ENCODE results near the gene P3H3. TPM values are rescaled to one million over a fixed set of nuclear protein-coding genes. Genes with fewer than 3 reads are reported as not detected.

Gene P3H3
- total and polyA plus RNA-seq, 10 donors, result 4.2 to 11.7 (median 6.2) TPM

- peaks cover 4 to 50% (median 32%) of the 10 kb centered on the region in 6 donors for H3K4me1 ChIP-seq
- no peak for DNase-seq
- peak overlapping the region in 1 of 8 donors; percentile 63 for H3K4me3 ChIP-seq
- H3K27ac ChIP-seq, result no peak overlapping the region
- 72 to 83% (median 80%) methylated on average over 7 of the region's 7 CpGs for WGBS, 5 donors
- TF ChIP-seq POLR2AphosphoS5 (IDR thresholded peaks at IDR 0.05) (no peak), POLR2A (IDR thresholded peaks at IDR 0.05) (no peak)
- peaks cover 0 to 20% (median 0%) of the 10 kb centered on the region in 6 donors for H3K36me3 ChIP-seq
- H3K27me3 ChIP-seq (replicated peaks in 1 of 7), result peaks cover 0 to 83% (median 38%) of the 10 kb centered on the region in 7 donors
- intact Hi-C loops (cut with DNase I; ENCODE audit: low total_unique reads), result loop anchor here (10.0 kb wide), 1 partner anchor 68 kb away; the partner anchor contains the start of gene MLF2
- H3K9me3 ChIP-seq, result no peaks in the 10 kb centered on the region
These were observed 5.6 kb upstream of the P3H3 start for GRCh38 chr12:6822426-6823135.

GRCh38 chr12:6823182-6824084 is 4.8 kb upstream of the P3H3 start:
- Histone ChIP-seq H3K9me3 (no peaks in the 10 kb centered on the region), H3K27ac (no peak overlapping the region), H3K4me3 (no peak overlapping the region), H3K36me3 (peaks cover 0 to 11% (median 0%) of the 10 kb centered on the region in 6 donors), H3K27me3 (replicated peaks in 1 of 7) (peaks cover 0 to 92% (median 41%) of the 10 kb centered on the region in 7 donors), H3K4me1 (peaks cover 4 to 57% (median 39%) of the 10 kb centered on the region in 6 donors)
- intact Hi-C loops (cut with DNase I; ENCODE audit: low total_unique reads), result loop anchor here (10.0 kb wide), 1 partner anchor 69 kb away; the partner anchor contains the start of gene MLF2
- DNase-seq, result no peak
- WGBS, 5 donors, result 71 to 88% (median 81%) methylated on average over 10 to 12 of the region's 12 CpGs
- TF ChIP-seq POLR2A (IDR thresholded peaks at IDR 0.05), result no peak
- no peak for TF ChIP-seq CTCF (IDR thresholded peaks at IDR 0.05 in 8 of 11, conservative IDR thresholded peaks at IDR 0.05 in 3 of 11)
- TF ChIP-seq POLR2AphosphoS5 (IDR thresholded peaks at IDR 0.05), result no peak

DNA sequence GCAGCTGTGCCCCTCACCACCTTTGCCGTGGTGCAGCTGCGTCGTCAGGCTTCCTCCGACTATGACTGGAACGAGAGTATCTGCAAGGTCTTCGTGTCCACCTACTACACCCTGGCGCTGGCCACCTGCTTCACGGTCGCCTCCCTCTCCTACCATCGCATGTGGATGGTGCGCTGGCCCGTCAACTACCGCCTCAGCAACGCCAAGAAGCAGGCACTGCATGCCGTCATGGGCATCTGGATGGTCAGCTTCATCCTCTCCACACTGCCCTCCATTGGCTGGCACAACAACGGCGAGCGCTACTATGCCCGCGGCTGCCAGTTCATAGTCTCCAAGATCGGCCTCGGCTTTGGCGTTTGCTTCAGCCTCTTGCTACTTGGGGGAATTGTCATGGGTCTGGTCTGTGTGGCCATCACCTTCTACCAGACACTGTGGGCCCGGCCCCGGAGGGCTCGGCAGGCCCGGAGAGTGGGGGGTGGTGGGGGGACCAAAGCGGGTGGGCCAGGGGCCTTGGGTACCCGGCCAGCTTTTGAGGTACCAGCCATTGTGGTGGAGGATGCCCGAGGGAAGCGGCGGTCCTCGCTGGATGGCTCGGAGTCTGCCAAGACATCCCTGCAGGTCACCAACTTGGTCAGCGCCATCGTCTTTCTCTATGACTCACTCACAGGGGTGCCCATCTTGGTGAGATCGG is 4.0 kb upstream of the P3H3 start:
- no peak overlapping the region for H3K27ac ChIP-seq
- H3K27me3 ChIP-seq (replicated peaks in 1 of 7), result peaks cover 0 to 100% (median 48%) of the 10 kb centered on the region in 7 donors
- DNase-seq, result no peak
- peaks cover 4 to 65% (median 46%) of the 10 kb centered on the region in 6 donors for H3K4me1 ChIP-seq
- peaks cover 0 to 5% (median 0%) of the 10 kb centered on the region in 6 donors for H3K36me3 ChIP-seq
- WGBS, 5 donors, result 87 to 95% (median 91%) methylated on average over 28 to 37 of the region's 37 CpGs
- no peaks in the 10 kb centered on the region for H3K9me3 ChIP-seq
- no peak for TF ChIP-seq POLR2AphosphoS5 (IDR thresholded peaks at IDR 0.05)
- no peak for TF ChIP-seq CTCF (IDR thresholded peaks at IDR 0.05 in 8 of 11, conservative IDR thresholded peaks at IDR 0.05 in 3 of 11)
- TF ChIP-seq POLR2A (IDR thresholded peaks at IDR 0.05), result no peak
- no peak overlapping the region for H3K4me3 ChIP-seq
- intact Hi-C loops (cut with DNase I; ENCODE audit: low total_unique reads), result loop anchor here (10.0 kb wide), 1 partner anchor 69 kb away; the partner anchor contains the start of gene MLF2

- intact Hi-C loops (cut with DNase I; ENCODE audit: low total_unique reads), result loop anchor here (10.0 kb wide), 1 partner anchor 70 kb away; the partner anchor contains the start of gene MLF2
- 54 to 71% (median 68%) methylated on average over 11 to 12 of the region's 12 CpGs for WGBS, 5 donors
- TF ChIP-seq CTCF (IDR thresholded peaks at IDR 0.05 in 8 of 11, conservative IDR thresholded peaks at IDR 0.05 in 3 of 11) (no peak), POLR2A (IDR thresholded peaks at IDR 0.05) (no peak), POLR2AphosphoS5 (IDR thresholded peaks at IDR 0.05) (no peak)
- Histone ChIP-seq H3K4me1 (peaks cover 4 to 66% (median 53%) of the 10 kb centered on the region in 6 donors), H3K9me3 (no peaks in the 10 kb centered on the region), H3K27me3 (replicated peaks in 1 of 7) (peaks cover 0 to 100% (median 54%) of the 10 kb centered on the region in 7 donors), H3K4me3 (no peak overlapping the region), H3K27ac (no peak overlapping the region), H3K36me3 (no peaks in the 10 kb centered on the region)
- no peak for DNase-seq
These were observed 3.3 kb upstream of the P3H3 start for GRCh38 chr12:6824901-6825381.
